H1 (cell line): ENCODE measurements around the gene SEL1L. TPM values are rescaled to one million over a fixed set of nuclear protein-coding genes. Genes with fewer than 3 reads are reported as not detected.
"Not testable (repeated sequence)": the region's sequence is repeated elsewhere in the genome, so short reads cannot be mapped to it uniquely, and the experiment has no call there.

Source experiments
- CTCF ChIA-PET: fragments of 300-600 bp; sonication (Branson Sonifier 250); formaldehyde crosslinking; loops from one replicate; lab custom pipeline; 2021; ENCODE audit not compliant: partially characterized antibody; lab: Charles Lee
- POLR2A ChIA-PET: fragments of 300-600 bp; sonication (Branson Sonifier 250); formaldehyde crosslinking; loops from one replicate; lab custom pipeline; 2021; ENCODE audit warnings: inconsistent platforms; ENCODE audit not compliant: partially characterized antibody; lab: Charles Lee
- DNase-seq, 2 experiments: peaks; one replicate each; pipeline versions ENCODE4 v3.0.0 to v3.0.0-alpha.2; 2010 to 2022; ENCODE audit warnings: low spot score in 2 of 2, low read depth in 1 of 2, mixed read lengths in 1 of 2
- FAIRE-seq: peaks from 2 replicates; lab custom pipeline; 2011; peaks lifted over from hg19 to GRCh38; lab: Jason Lieb, UNC
- H2AFZ ChIP-seq: 2 replicates; pipeline ENCODE4 v1.8.1; 2012; ENCODE audit warnings: low read length, inconsistent platforms
- H2AK5ac ChIP-seq: 2 replicates; pipeline ENCODE4 v1.6.1; 2013; ENCODE audit warnings: low read depth, low read length
- H2BK120ac ChIP-seq: replicated peaks from 2 replicates; pipeline ENCODE3; 2013; ENCODE audit warnings: low read depth, low read length, inconsistent platforms
- H2BK12ac ChIP-seq: 2 replicates; pipeline ENCODE4 v1.6.1; 2013; ENCODE audit warnings: low read depth, low read length
- H2BK15ac ChIP-seq: 2 replicates; pipeline ENCODE4 v1.6.1; 2013; ENCODE audit warnings: low read length
- H2BK20ac ChIP-seq: 2 replicates; pipeline ENCODE4 v1.6.1; 2013; ENCODE audit warnings: low read length
- H2BK5ac ChIP-seq: 2 replicates; pipeline ENCODE4 v1.6.1; 2013; ENCODE audit warnings: low read depth, low read length
- H3K14ac ChIP-seq: 2 replicates; pipeline ENCODE4 v1.6.1; 2013; ENCODE audit warnings: inconsistent platforms; ENCODE audit not compliant: insufficient read length
- H3K18ac ChIP-seq: 2 replicates; pipeline ENCODE4 v1.6.1; 2013; ENCODE audit warnings: low read length; ENCODE audit errors: extremely low read depth
- H3K23ac ChIP-seq: 2 replicates; pipeline ENCODE4 v1.6.1; 2013; ENCODE audit warnings: inconsistent platforms; ENCODE audit not compliant: insufficient read length
- H3K23me2 ChIP-seq: 2 replicates; pipeline ENCODE4 v1.6.1; 2013; ENCODE audit warnings: low read depth, low read length
- H3K27ac ChIP-seq: 2 replicates; pipeline ENCODE4 v1.6.1; 2011; ENCODE audit warnings: low read depth, low read length, inconsistent platforms
- H3K27me3 ChIP-seq, 4 experiments: replicated peaks in 1 of 4; 1 replicate in 1 of 4; 2 replicates in 3 of 4; pipeline versions ENCODE4 v1.6.1 to v1.8.1; 2011 to 2013; ENCODE audit warnings: low read length in 3 of 4, mild to moderate bottlenecking in 3 of 4, inconsistent platforms in 2 of 4, mixed read lengths in 2 of 4, moderate library complexity in 1 of 4; ENCODE audit not compliant: control insufficient read depth in 3 of 4, insufficient read depth in 3 of 4; ENCODE audit errors: extremely low read depth in 1 of 4
- H3K36me3 ChIP-seq, 4 experiments: 2 replicates each; pipeline versions ENCODE4 v1.6.1 to v1.8.1; 2011 to 2013; ENCODE audit warnings: mild to moderate bottlenecking in 4 of 4, low read length in 3 of 4, moderate library complexity in 2 of 4, control low read depth in 1 of 4, inconsistent platforms in 1 of 4; ENCODE audit not compliant: insufficient read depth in 4 of 4, control insufficient read depth in 2 of 4
- H3K4ac ChIP-seq: replicated peaks from 2 replicates; pipeline ENCODE3; 2013; ENCODE audit warnings: low read length, low read depth, mixed read lengths, inconsistent platforms; ENCODE audit not compliant: insufficient read length
- H3K4me1 ChIP-seq, 4 experiments: replicated peaks in 1 of 4; 1 replicate in 1 of 4; 2 replicates in 3 of 4; pipeline versions ENCODE4 v1.6.1 to v1.8.1; 2011 to 2013; ENCODE audit warnings: low read length in 3 of 4, inconsistent platforms in 2 of 4, mixed read lengths in 1 of 4; ENCODE audit not compliant: insufficient read depth in 4 of 4, control insufficient read depth in 3 of 4
- H3K4me2 ChIP-seq, 2 experiments: 2 replicates each; pipeline versions ENCODE4 v1.6.1 to v1.8.1; 2011 to 2013; ENCODE audit warnings: low read depth in 2 of 2, low read length in 2 of 2, control low read depth in 1 of 2, inconsistent platforms in 1 of 2, mild to moderate bottlenecking in 1 of 2; ENCODE audit not compliant: insufficient read depth in 1 of 2
- H3K4me3 ChIP-seq, 4 experiments: fragments of 200-600, 300-600 bp in 1 of 4; sonication (generic), shearing (Covaris generic), sonication (Bioruptor Twin) in 1 of 4; 2 replicates each; pipeline versions ENCODE4 v1.5.1 to v1.8.1; 2011 to 2016; ENCODE audit warnings: low read length in 4 of 4, low read depth in 3 of 4, control low read depth in 2 of 4, inconsistent platforms in 2 of 4, mild to moderate bottlenecking in 2 of 4, mixed read lengths in 1 of 4, moderate library complexity in 1 of 4; ENCODE audit not compliant: insufficient read depth in 2 of 4; ENCODE audit errors: extremely low read depth in 1 of 4
- H3K56ac ChIP-seq: replicated peaks from 2 replicates; pipeline ENCODE3; 2013; ENCODE audit warnings: low read depth, mild to moderate bottlenecking, mixed read lengths, low read length, inconsistent platforms; ENCODE audit not compliant: insufficient read length
- H3K79me1 ChIP-seq: 2 replicates; pipeline ENCODE4 v1.6.1; 2013; ENCODE audit warnings: low read depth, low read length, control low read depth
- H3K79me2 ChIP-seq, 2 experiments: 2 replicates each; pipeline versions ENCODE4 v1.6.1 to v1.8.1; 2012 to 2013; ENCODE audit warnings: low read length in 2 of 2, mild to moderate bottlenecking in 2 of 2, inconsistent platforms in 1 of 2; ENCODE audit not compliant: insufficient read depth in 2 of 2, control insufficient read depth in 1 of 2
- H3K9ac ChIP-seq, 4 experiments: replicated peaks in 1 of 4; 1 replicate in 1 of 4; 2 replicates in 3 of 4; pipeline versions ENCODE4 v1.6.1 to v1.8.1; 2011 to 2013; ENCODE audit warnings: low read depth in 3 of 4, low read length in 3 of 4, control low read depth in 2 of 4, mild to moderate bottlenecking in 2 of 4, moderate library complexity in 2 of 4, inconsistent platforms in 1 of 4; ENCODE audit errors: extremely low read depth in 1 of 4
- H3K9me3 ChIP-seq, 2 experiments: 2 replicates each; pipeline versions ENCODE4 v1.6.1 to v1.8.1; 2012 to 2013; ENCODE audit warnings: mild to moderate bottlenecking in 2 of 2, moderate library complexity in 2 of 2, control low read depth in 1 of 2, inconsistent platforms in 1 of 2, low read depth in 1 of 2, low read length in 1 of 2, mixed read lengths in 1 of 2; ENCODE audit not compliant: insufficient read depth in 2 of 2
- H4K20me1 ChIP-seq, 2 experiments: replicated peaks in 1 of 2; 2 replicates each; pipeline versions ENCODE3 to v1.8.1; 2011 to 2013; ENCODE audit warnings: inconsistent platforms in 2 of 2, low read length in 2 of 2, mild to moderate bottlenecking in 1 of 2; ENCODE audit not compliant: insufficient read depth in 2 of 2, control insufficient read depth in 1 of 2
- H4K5ac ChIP-seq: 2 replicates; pipeline ENCODE4 v1.6.1; 2013; ENCODE audit warnings: low read length, low read depth, mixed read lengths, inconsistent platforms; ENCODE audit not compliant: insufficient read length
- H4K8ac ChIP-seq: 2 replicates; pipeline ENCODE4 v1.8.0; 2013; ENCODE audit warnings: mild to moderate bottlenecking, moderate library complexity, low read length, inconsistent platforms; ENCODE audit not compliant: insufficient read depth; ENCODE audit errors: extremely low read depth
- H4K91ac ChIP-seq: replicated peaks from 2 replicates; pipeline ENCODE3; 2013; ENCODE audit warnings: low read length, mixed read lengths, inconsistent platforms; ENCODE audit not compliant: insufficient read length
- ATF3 ChIP-seq: IDR thresholded peaks from 2 replicates; pipeline ENCODE4 v1.6.1; 2011; ENCODE audit warnings: low read depth, mild to moderate bottlenecking, low read length; ENCODE audit not compliant: insufficient read depth
- KDM4A ChIP-seq: IDR thresholded peaks from one replicate; pipeline ENCODE4 v1.7.1; 2012; ENCODE audit warnings: low read depth, mild to moderate bottlenecking, moderate library complexity, low read length, inconsistent platforms; ENCODE audit not compliant: severe bottlenecking
- MAX ChIP-seq: IDR thresholded peaks from 2 replicates; pipeline ENCODE4 v1.6.1; 2012; ENCODE audit warnings: inconsistent platforms
- RFX5 ChIP-seq: IDR thresholded peaks from 2 replicates; pipeline ENCODE4 v1.6.1; 2011; ENCODE audit warnings: low read depth, low read length, improper control_type of control experiment, borderline replicate concordance
- WGBS, 2 experiments: shearing (Covaris generic) in 1 of 2; methylation state at CpG; one replicate each; pipeline versions ENCODE4 v1.1.6 to v1.1.7; 2013 to 2015; ENCODE audit warnings: low lambda C conversion rate in 2 of 2, mixed read lengths in 2 of 2, inconsistent platforms in 1 of 2, low coverage in 1 of 2, missing lambda C conversion rate in 1 of 2; ENCODE audit not compliant: insufficient replicate concordance in 2 of 2, insufficient coverage in 1 of 2, insufficient read length in 1 of 2; ENCODE audit errors: extremely low coverage in 1 of 2, missing lambda C conversion rate in 1 of 2; 5-methylcytosine and 5-hydroxymethylcytosine counted together
- polyA plus RNA-seq, 7 experiments: library from polyadenylated mRNA; depleted of rRNA in 3 of 7; stranded (reverse) in 5 of 7; unstranded in 2 of 7; fragments of >200 nt in 5 of 7; fragments of 200-250 nt in 2 of 7; gene quantifications; 1 replicate in 5 of 7; 2 replicates in 1 of 7; 4 replicates in 1 of 7; pipeline versions ENCODE4 v1.2.1 to v1.2.3, GENCODE V29; 2011 to 2013; ENCODE audit warnings: missing spikeins in 2 of 7, mixed read lengths in 2 of 7
- total RNA-seq: library from RNA; stranded (reverse); fragmentation: NEBNext Ultra II Directional; extraction: Animal tissue kit (Norgen Biotek cat#: 25700); gene quantifications from 2 replicates; pipeline ENCODE4 v1.2.1, GENCODE V29; 2021

SEL1L gene
- total and polyA plus RNA-seq, 2 of the 8 experiments (the other 6 are each of a cell fraction or from before 2014, with no cell fraction given), result 4.3 to 34.9 TPM

GRCh38 chr14:81516986-81517797, 16.5 kb downstream of the SEL1L start (continued):
- no peak for TF ChIP-seq KDM4A
- no peak for TF ChIP-seq ATF3
- no peak for TF ChIP-seq RFX5
- no peak for TF ChIP-seq MAX

DNA sequence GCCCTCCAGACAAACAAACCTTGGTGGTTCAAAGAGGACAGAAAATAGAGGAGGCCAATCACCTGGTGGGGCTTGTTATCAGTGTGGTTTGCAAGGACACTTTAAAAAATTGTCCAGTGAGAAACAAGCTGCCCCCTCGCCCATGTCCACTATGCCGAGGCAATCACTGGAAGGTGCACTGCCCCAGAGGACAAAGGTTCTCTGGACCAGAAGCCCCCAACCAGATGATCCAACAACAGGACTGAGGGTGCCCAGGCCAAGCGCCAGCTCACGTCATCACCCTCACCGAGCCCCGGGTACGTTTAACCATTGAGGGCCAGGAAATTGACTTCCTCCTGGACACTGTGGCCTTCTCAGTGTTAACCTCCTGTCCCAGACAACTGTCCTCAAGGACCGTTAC, 17.7 kb downstream of the SEL1L start:
- H2BK120ac ChIP-seq, H2BK20ac ChIP-seq, H3K27me3 ChIP-seq, H3K9ac ChIP-seq, H3K14ac ChIP-seq, H3K36me3 ChIP-seq, H3K4me1 ChIP-seq, H4K91ac ChIP-seq, H2AFZ ChIP-seq, H3K4me2 ChIP-seq, H4K8ac ChIP-seq, H3K23me2 ChIP-seq, H3K23ac ChIP-seq, H3K4me3 ChIP-seq, CTCF ChIA-PET, H3K79me1 ChIP-seq, FAIRE-seq, POLR2A ChIA-PET, H2BK12ac ChIP-seq, H4K20me1 ChIP-seq, H3K27ac ChIP-seq, H2BK5ac ChIP-seq, H2AK5ac ChIP-seq, H3K18ac ChIP-seq, H3K79me2 ChIP-seq, H3K9me3 ChIP-seq, H4K5ac ChIP-seq, DNase-seq, H2BK15ac ChIP-seq, H3K4ac ChIP-seq, H3K56ac ChIP-seq: not testable (repeated sequence)
- 89% methylated on average over 8 of the region's 8 CpGs; no CpG with 5 or more reads in 1 of the 2 experiments for WGBS, 2 experiments
